Lower lobe of right lung (tissue), 2 donors: ENCODE results near the gene MRPS26. TPM values are rescaled to one million over a fixed set of nuclear protein-coding genes. Genes with fewer than 3 reads are reported as not detected.

Source experiments
- ATAC-seq, 2 donors: fragments of 200-7000 bp; cut with Tn5 transposase; one replicate each; pipeline ENCODE4 v1.9.1; 2020 to 2022; ENCODE audit warnings: mild to moderate bottlenecking in 2 of 2, moderate library complexity in 2 of 2
- DNase-seq: peaks from one replicate; pipeline ENCODE4 v3.0.0-alpha.2; 2020
- H3K27ac ChIP-seq: fragments of 200-600 bp; one replicate; pipeline ENCODE4 v1.8.0; 2022
- H3K27me3 ChIP-seq: fragments of 200-600 bp; one replicate; pipeline ENCODE4 v1.8.0; 2022; ENCODE audit warnings: low read depth
- H3K36me3 ChIP-seq: fragments of 200-600 bp; one replicate; pipeline ENCODE4 v1.8.0; 2022; ENCODE audit warnings: mild to moderate bottlenecking
- H3K4me1 ChIP-seq: fragments of 200-600 bp; one replicate; pipeline ENCODE4 v1.8.0; 2022
- H3K4me3 ChIP-seq: fragments of 200-600 bp; one replicate; pipeline ENCODE4 v1.8.0; 2022; ENCODE audit warnings: mild to moderate bottlenecking
- H3K9me3 ChIP-seq: fragments of 200-600 bp; one replicate; pipeline ENCODE4 v1.8.0; 2022
- CTCF ChIP-seq: fragments of 200-600 bp; IDR thresholded peaks from one replicate; pipeline ENCODE4 v1.8.0; 2022; ENCODE audit warnings: antibody characterized with exemption, mild to moderate bottlenecking
- intact Hi-C: fragments of 100-400 bp; cut with DNase I; formaldehyde crosslinking; loops from one replicate; pipeline ENCODE4 v1.11.0; 2022
- total RNA-seq: library from RNA; stranded (reverse); fragmentation: NEBNext Ultra II Directional; extraction: Animal tissue kit (Norgen Biotek cat#: 25700); gene quantifications from one replicate; pipeline ENCODE4 v1.2.1, GENCODE V29; 2021
- donor health status: DM: no; HTN: yes; CAD: no; lungs with severe emphysema.

Gene MRPS26
- total RNA-seq, 1 donor from 2014 or later, result 31.0 TPM

GRCh38 chr20:3038454-3038853, 7.4 kb upstream of the MRPS26 start:
- Histone ChIP-seq H3K27ac (no peak overlapping the region), H3K4me1 (peaks cover 5% of the 10 kb centered on the region), H3K9me3 (no peaks in the 10 kb centered on the region), H3K27me3 (no peaks in the 10 kb centered on the region), H3K4me3 (no peak overlapping the region), H3K36me3 (peaks cover 63% of the 10 kb centered on the region)
- ATAC-seq (no peak), DNase-seq (no peak)
- intact Hi-C loops, result no loop called here
- TF ChIP-seq CTCF, result no peak

- Histone ChIP-seq H3K27ac (no peak overlapping the region), H3K4me3 (no peak overlapping the region), H3K4me1 (peaks cover 5% of the 10 kb centered on the region), H3K36me3 (peaks cover 62% of the 10 kb centered on the region), H3K9me3 (no peaks in the 10 kb centered on the region), H3K27me3 (no peaks in the 10 kb centered on the region)
- intact Hi-C loops, result no loop called here
- DNase-seq (no peak), ATAC-seq (no peak)
- TF ChIP-seq CTCF, result no peak
Measured at GRCh38 chr20:3039426-3039825, 6.4 kb upstream of the MRPS26 start.

- no peak for TF ChIP-seq CTCF
- Histone ChIP-seq H3K9me3 (no peaks in the 10 kb centered on the region), H3K36me3 (peaks cover 56% of the 10 kb centered on the region), H3K27ac (no peak overlapping the region), H3K27me3 (no peaks in the 10 kb centered on the region), H3K4me3 (no peak overlapping the region), H3K4me1 (peaks cover 7% of the 10 kb centered on the region)
- intact Hi-C loops, result no loop called here
- ATAC-seq (no peak), DNase-seq (no peak)
Measured at GRCh38 chr20:3040086-3040485, 5.8 kb upstream of the MRPS26 start.

- intact Hi-C loops, result no loop called here
- H3K4me3 ChIP-seq, result no peak overlapping the region
- H3K9me3 ChIP-seq, result no peaks in the 10 kb centered on the region
- ATAC-seq (no peak), DNase-seq (no peak)
- peak overlapping the region; percentile 43 for H3K27ac ChIP-seq
- TF ChIP-seq CTCF, result no peak
- no peaks in the 10 kb centered on the region for H3K27me3 ChIP-seq
- H3K36me3 ChIP-seq, result peaks cover 37% of the 10 kb centered on the region
- H3K4me1 ChIP-seq, result peaks cover 13% of the 10 kb centered on the region
Measured at GRCh38 chr20:3041854-3042409, 3.9 kb upstream of the MRPS26 start.

- intact Hi-C loops, result no loop called here
- H3K4me3 ChIP-seq, result no peak overlapping the region
- DNase-seq (no peak), ATAC-seq (no peak)
- H3K9me3 ChIP-seq, result no peaks in the 10 kb centered on the region
- no peaks in the 10 kb centered on the region for H3K27me3 ChIP-seq
- H3K4me1 ChIP-seq, result peaks cover 20% of the 10 kb centered on the region
- peak overlapping the region; percentile 27 for H3K27ac ChIP-seq
- TF ChIP-seq CTCF, result no peak
- peaks cover 33% of the 10 kb centered on the region for H3K36me3 ChIP-seq
Measured at GRCh38 chr20:3042625-3043024, 3.2 kb upstream of the MRPS26 start.
